Cardiac muscle cell (in vitro differentiated cells and primary cell): ENCODE measurements around the gene TSC22D1. TPM values are rescaled to one million over a fixed set of nuclear protein-coding genes. Genes with fewer than 3 reads are reported as not detected.

Experiments used
- DNase-seq, 2 donors: peaks; one replicate each; pipeline versions ENCODE4 v3.0.0 to v3.0.0-alpha.2; 2010 to 2017; ENCODE audit warnings: low read depth in 1 of 2, low spot score in 1 of 2
- H3K27ac ChIP-seq: fragments of 200-600 bp; sonication (generic); 2 replicates; pipeline ENCODE4 v1.5.1; 2016
- H3K27me3 ChIP-seq: fragments of 200-600 bp; sonication (generic); 2 replicates; pipeline ENCODE4 v1.6.0; 2016; ENCODE audit warnings: control low read depth
- H3K36me3 ChIP-seq: fragments of 200-600 bp; sonication (generic); 2 replicates; pipeline ENCODE4 v1.5.1; 2016; ENCODE audit warnings: control low read depth
- H3K4me1 ChIP-seq: fragments of 200-600 bp; sonication (generic); 2 replicates; pipeline ENCODE4 v1.8.1; 2017; ENCODE audit warnings: low read depth, mild to moderate bottlenecking, mixed run types
- H3K4me3 ChIP-seq: fragments of 200-600 bp; sonication (generic); 2 replicates; pipeline ENCODE4 v1.5.1; 2016; ENCODE audit warnings: mild to moderate bottlenecking
- H3K9me3 ChIP-seq: fragments of 200-600 bp; sonication (generic); 2 replicates; pipeline ENCODE4 v1.5.1; 2017; ENCODE audit warnings: low read depth, mild to moderate bottlenecking, control low read depth
- polyA plus RNA-seq: library from polyadenylated mRNA; unstranded; fragments of >200 nt; fragmentation: Nextera tagmentation; extraction: Ambion mirVana; gene quantifications from 2 replicates; pipeline ENCODE4 v1.2.1, GENCODE V29; 2016
- total RNA-seq: library from RNA; depleted of rRNA; stranded (reverse); fragments of >200 nt; gene quantifications from 2 replicates; pipeline ENCODE4 v1.2.3, GENCODE V29; 2016
- TF ChIP-seq, protein P1 (sequence below): IDR thresholded peaks from 2 replicates; pipeline ENCODE4 v1.5.1; 2012; ENCODE audit warnings: low read depth, mild to moderate bottlenecking, low read length

The TSC22D1 gene
- total and polyA plus RNA-seq, 2 experiments from 2014 or later = 226 to 455 TPM

GRCh38 chr13:44415815-44416214 is 160.3 kb downstream of the TSC22D1 start:
- no peak overlapping the region for H3K4me3 ChIP-seq
- no peaks in the 10 kb centered on the region for H3K9me3 ChIP-seq
- DNase-seq = no peak
- H3K4me1 ChIP-seq = peaks cover 10% of the 10 kb centered on the region
- TF ChIP-seq, protein P1, sequence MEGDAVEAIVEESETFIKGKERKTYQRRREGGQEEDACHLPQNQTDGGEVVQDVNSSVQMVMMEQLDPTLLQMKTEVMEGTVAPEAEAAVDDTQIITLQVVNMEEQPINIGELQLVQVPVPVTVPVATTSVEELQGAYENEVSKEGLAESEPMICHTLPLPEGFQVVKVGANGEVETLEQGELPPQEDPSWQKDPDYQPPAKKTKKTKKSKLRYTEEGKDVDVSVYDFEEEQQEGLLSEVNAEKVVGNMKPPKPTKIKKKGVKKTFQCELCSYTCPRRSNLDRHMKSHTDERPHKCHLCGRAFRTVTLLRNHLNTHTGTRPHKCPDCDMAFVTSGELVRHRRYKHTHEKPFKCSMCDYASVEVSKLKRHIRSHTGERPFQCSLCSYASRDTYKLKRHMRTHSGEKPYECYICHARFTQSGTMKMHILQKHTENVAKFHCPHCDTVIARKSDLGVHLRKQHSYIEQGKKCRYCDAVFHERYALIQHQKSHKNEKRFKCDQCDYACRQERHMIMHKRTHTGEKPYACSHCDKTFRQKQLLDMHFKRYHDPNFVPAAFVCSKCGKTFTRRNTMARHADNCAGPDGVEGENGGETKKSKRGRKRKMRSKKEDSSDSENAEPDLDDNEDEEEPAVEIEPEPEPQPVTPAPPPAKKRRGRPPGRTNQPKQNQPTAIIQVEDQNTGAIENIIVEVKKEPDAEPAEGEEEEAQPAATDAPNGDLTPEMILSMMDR = no peak
- H3K27me3 ChIP-seq = no peaks in the 10 kb centered on the region
- no peak overlapping the region for H3K27ac ChIP-seq
- H3K36me3 ChIP-seq = no peaks in the 10 kb centered on the region

DNA sequence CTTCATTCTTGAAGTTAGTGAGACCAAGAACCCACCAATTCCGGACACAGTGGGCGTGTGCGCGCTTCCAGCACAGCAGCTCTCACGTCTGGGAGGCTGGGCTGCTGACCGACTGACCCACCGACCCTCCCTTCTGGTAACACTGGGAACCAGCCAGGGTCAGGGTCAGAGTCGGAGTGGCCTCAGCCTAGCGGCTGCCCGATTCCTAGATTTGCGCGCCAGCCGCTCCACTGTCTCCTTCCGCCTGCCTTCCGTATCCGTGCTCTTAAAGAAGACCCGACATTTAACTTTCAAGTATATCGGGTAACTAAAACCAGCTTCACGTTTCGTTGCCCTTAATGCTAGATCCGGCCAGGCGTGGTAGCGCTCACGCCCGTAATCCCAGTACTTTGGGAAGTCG is 161.4 kb downstream of the TSC22D1 start:
- Histone ChIP-seq H3K36me3 (no peaks in the 10 kb centered on the region), H3K4me1 (peaks cover 10% of the 10 kb centered on the region), H3K9me3 (no peaks in the 10 kb centered on the region), H3K4me3 (no peak overlapping the region), H3K27me3 (no peaks in the 10 kb centered on the region), H3K27ac (no peak overlapping the region)
- TF ChIP-seq, protein P1 = no peak
- no peak for DNase-seq

DNA sequence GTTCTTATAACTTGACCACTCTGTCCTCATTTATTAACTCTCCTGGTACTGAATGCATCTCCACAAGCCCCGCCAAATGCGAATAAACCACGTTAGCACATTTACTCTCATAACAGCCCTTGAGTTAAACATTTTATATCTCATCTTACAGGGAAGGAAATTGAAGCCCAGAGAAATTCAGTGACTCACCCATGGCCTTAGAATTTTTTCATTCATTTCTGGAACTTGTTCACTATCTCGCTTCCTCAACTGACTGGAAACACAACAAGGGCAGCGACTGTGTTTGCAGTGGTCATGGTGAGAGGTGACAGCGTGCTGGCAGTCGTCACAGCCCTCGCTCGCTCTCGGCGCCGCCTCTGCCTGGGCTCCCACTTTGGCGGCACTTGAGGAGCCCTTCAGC is 163.0 kb downstream of the TSC22D1 start:
- peaks cover 10% of the 10 kb centered on the region for H3K4me1 ChIP-seq
- H3K9me3 ChIP-seq = no peaks in the 10 kb centered on the region
- H3K36me3 ChIP-seq = no peaks in the 10 kb centered on the region
- peak overlapping the region; percentile 25 for H3K27ac ChIP-seq
- no peak overlapping the region for H3K4me3 ChIP-seq
- DNase-seq = peak in 1 of 2 donors; percentile 50
- TF ChIP-seq, protein P1 = no peak
- H3K27me3 ChIP-seq = no peaks in the 10 kb centered on the region

- TF ChIP-seq, protein P1 = no peak
- no peaks in the 10 kb centered on the region for H3K27me3 ChIP-seq
- H3K4me3 ChIP-seq = no peak overlapping the region
- H3K27ac ChIP-seq = peak overlapping the region; percentile 25
- H3K36me3 ChIP-seq = no peaks in the 10 kb centered on the region
- DNase-seq = no peak
- peaks cover 5% of the 10 kb centered on the region for H3K4me1 ChIP-seq
- H3K9me3 ChIP-seq = no peaks in the 10 kb centered on the region
Measured at GRCh38 chr13:44412346-44412935, 163.7 kb downstream of the TSC22D1 start.

- H3K36me3 ChIP-seq = no peaks in the 10 kb centered on the region
- TF ChIP-seq, protein P1 = no peak
- H3K27ac ChIP-seq = peak overlapping the region; percentile 25
- H3K9me3 ChIP-seq = no peaks in the 10 kb centered on the region
- no peak overlapping the region for H3K4me3 ChIP-seq
- peaks cover 3% of the 10 kb centered on the region for H3K4me1 ChIP-seq
- no peak for DNase-seq
- no peaks in the 10 kb centered on the region for H3K27me3 ChIP-seq
Measured at GRCh38 chr13:44411841-44412240, 164.3 kb downstream of the TSC22D1 start.
